NCI-H1092 treated with DMSO at 0.1 percent for 48 hours (cell line): ENCODE data around the gene ACD.

Experiments used
- DNase-seq: peaks from one replicate; lab custom pipeline; 2025; lab: John Stamatoyannopoulos, UW

ACD gene

DNA sequence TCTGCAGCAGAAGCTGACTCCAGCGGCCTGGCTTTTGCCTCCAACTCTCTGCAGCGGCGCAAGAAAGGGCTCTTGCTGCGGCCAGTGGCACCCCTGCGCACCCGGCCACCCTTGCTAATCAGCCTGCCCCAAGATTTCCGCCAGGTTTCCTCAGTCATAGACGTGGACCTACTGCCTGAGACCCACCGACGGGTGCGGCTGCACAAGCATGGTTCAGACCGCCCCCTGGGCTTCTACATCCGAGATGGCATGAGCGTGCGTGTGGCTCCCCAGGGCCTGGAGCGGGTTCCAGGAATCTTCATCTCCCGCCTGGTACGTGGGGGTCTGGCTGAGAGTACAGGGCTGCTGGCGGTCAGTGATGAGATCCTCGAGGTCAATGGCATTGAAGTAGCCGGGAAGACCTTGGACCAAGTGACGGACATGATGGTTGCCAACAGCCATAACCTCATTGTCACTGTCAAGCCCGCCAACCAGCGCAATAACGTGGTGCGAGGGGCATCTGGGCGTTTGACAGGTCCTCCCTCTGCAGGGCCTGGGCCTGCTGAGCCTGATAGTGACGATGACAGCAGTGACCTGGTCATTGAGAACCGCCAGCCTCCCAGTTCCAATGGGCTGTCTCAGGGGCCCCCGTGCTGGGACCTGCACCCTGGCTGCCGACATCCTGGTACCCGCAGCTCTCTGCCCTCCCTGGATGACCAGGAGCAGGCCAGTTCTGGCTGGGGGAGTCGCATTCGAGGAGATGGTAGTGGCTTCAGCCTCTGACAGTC, 2.0 kb upstream of the ACD start:
- DNase-seq: no peak

DNA sequence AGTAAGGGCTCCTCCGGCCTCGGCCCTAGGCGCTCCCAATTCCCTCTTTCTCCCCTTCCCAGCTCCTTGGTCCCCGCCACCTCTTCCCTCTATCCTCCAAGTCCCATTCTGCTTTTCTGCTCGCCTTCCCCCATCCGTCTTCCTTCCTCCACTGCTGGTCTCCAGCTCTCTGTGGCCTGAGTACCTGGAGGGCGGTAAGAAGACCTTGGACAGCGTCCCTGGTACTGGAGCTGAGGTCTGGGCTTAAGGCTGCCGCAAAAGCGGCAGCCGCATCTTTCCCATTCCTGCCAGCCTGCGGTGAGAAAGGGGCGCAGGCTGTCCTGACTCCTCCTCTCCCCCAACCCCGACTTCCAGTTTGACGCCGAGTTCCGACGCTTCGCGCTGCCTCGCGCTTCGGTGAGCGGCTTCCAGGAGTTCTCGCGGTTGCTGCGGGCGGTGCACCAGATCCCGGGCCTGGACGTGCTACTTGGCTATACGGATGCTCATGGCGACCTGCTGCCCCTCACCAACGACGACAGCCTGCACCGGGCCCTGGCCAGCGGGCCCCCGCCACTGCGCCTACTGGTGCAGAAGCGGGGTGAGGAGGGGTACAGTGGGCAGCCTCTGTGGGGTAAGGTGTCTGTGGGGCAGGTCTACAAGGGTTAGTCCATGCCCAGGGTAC, 1.2 kb upstream of the ACD start:
- peak; percentile 38 for DNase-seq

DNA sequence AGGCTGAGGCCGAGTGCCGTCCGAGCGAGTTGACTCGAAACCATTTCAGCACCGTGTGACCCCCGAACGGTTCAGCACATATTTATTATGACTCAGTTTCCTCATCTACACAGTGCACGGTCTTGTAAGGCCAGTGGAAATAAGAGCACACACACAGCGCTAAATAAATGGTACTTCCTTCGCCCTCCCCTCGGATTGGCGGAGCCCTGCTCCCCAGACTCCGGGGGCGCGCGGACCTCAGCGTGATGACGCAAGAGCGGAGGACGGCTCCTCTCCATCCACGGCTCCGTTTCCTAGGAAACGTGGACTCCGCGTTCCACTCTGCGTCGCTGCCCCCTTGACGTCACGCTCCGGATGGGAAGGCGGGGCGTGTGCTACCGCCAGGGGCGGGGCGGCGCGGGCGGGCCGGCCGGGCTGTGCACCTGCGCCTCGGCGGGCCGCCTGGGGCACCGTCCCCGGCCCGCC, 536 bp upstream of the ACD start, which contains the start of gene PARD6A:
Gene PARD6A, plus strand, starts transcription at position 397 of the 465 bp plus-strand sequence. CDS start 79 bp downstream, outside the sequence.
- DNase-seq: peak; percentile 95

DNA sequence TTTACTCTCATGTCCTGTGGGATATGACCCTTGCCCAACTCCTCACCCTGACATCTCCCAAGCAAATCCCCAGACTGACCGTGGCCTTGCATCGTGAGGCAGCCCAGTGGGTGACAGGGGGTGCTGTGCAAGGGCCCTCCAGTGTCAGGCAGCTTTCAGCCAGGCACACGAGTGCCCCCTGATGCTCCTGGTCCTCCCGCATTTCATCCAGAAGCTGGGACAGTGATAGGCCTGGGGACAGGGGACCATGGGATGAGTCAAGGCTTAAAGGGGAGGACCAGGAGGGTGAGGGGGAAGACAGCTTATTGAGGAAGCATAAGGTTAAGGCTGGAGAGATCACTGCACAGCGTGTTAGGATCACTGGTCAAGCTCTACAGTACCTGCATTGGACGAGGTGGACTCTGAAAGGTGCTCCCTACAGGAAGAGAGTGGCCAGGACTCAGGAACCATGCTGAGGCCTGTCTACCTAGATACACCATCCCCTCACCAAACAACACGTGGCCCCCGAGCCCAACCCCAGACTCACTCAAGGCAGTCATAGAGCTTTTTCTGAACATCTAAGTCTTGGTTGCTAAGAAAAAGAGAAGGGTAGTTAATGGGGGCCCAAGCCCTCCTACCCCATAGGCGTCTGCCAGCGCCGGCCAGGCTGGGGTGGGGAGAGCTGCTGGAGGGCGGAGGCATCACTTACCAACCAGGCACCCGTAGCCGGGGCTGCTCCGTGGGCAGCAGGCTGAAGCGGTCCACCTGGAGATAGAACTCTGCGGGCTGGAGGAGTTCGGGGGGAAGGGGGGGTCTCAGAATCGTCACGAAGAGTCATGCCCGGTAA, 998 bp downstream of the ACD start:
- DNase-seq: no peak

DNA sequence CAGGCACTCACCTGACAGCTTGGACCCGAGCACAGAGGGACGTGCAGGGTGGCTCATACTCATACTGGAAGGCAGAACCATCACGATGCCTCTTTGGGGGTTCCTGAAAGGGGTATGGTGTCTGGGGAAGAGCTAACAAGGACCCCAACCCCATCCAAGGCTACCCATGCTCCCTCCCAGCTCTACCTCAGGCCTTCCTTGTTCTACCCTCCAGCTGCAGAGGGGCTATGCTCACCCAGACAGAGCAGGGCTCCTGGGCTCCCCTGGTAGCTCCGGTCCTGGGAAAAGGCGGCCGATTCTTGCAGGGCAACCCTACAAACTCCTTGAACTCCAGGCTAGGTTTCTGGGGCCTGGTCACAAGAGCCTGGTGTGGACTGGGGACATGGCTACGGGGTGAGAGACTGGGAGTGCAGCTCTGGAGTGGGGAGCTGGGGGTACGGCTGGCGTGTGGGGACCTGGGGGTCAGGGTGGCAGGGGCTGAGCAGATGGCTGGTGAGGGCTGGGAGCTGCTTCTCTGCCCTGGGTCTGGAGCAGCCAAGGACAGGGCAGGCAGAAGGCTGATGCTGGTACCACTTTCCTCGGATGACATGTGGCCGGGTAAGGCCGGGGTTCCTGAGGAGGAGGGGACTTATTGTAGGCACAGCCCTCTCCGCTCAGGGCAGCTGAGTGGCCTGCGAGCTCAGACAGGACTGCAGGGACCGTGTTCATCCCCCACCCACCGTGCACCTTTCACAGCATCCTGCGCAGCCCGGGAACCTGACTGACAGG, 2.1 kb downstream of the ACD start:
- DNase-seq: no peak

DNA sequence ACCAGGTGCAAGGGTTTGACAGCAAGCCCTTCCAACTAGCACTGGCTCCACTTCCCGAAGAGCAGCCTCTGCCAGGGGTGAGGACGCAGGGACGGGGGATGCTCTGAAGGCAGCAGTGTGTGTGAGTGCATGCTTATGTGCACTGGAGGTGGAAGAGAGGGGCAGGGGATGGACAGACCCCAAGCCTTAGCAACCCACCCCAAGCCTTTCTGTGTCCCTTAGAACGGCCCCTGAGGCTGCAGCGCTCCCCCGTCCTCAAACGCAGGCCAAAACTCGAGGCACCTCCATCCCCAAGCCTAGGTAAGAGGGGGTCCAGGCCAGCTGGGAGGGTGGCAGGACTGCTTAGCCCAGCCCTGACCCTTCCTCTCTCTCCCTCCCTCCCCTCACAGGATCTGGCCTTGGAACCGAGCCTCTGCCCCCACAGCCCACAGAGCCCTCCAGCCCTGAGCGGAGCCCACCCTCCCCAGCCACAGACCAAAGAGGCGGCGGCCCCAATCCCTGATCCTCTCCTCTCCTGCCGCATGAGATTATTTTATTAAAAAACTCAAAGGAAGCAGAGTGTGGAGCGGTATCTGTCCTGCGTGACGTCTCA, 2.9 kb downstream of the ACD start:
- no peak for DNase-seq

DNA sequence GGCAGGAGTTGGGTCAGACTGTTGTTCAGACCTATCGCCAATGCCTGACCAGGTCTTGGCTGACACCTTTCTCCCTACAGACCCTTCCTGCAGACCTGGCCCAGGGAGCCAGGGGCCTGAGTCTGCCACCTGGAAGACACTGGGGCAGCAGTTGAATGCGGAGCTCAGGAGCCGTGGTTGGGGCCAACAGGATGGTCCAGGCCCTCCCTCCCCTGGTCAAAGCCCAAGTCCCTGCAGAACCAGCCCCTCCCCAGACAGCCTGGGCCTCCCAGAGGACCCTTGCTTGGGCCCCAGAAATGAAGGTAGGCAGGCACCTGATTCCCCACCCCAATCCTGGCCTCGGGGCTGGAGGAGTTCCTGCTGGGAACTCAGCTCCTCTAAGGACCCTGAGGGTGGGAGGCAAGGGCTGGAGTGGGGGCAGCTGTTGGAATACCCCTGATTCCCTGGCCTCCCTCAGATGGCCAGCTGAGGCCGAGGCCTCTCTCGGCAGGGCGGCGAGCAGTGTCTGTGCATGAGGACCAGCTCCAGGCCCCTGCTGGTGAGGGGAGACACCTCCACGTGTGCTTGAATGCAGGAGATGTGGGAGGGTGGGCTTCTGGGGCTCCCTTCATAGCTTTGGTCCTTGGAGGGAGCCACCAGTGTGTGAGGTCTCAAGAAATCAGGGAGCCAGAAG, 3.6 kb downstream of the ACD start:
- no peak for DNase-seq

DNA sequence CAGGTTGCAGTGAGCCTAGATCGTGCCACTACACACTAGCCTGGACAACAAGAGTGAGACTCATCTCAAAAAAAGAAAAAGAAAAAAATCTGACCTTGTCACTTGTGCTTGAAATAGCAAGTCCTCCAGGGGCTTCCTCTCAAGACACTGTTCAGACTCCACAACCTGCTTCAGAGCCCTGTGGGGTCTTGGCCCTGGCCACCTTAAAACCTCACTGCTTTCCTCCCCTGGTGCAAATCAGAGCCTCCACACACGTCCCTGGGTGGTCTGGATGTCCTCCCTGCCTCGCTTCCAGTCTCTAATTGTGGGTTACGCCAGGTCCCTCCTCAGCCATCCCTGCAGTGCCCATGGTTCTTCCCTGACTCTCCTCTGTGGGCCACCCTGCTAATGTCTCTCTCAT, 4.7 kb downstream of the ACD start:
- DNase-seq: no peak

DNA sequence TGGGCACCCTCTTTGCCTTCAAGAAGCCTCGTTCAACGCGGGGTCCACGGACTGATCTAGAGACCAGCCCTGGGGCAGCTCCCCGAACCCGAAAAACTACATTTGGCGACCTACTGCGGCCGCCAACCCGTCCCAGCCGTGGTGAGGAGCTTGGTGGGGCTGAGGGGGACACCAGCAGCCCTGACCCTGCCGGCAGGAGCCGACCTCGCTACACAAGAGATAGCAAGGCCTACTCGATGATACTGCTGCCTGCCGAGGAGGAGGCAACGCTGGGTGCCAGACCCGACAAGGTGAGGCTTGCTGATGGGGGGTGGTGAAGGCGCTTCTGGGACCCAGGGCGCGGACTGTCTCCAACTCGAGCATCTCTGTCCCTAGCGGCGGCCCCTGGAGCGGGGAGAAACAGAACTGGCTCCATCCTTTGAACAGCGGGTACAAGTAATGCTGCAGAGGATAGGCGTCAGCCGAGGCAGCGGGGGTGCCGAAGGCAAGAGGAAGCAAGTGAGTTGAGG, 5.6 kb downstream of the ACD start:
- no peak for DNase-seq

DNA sequence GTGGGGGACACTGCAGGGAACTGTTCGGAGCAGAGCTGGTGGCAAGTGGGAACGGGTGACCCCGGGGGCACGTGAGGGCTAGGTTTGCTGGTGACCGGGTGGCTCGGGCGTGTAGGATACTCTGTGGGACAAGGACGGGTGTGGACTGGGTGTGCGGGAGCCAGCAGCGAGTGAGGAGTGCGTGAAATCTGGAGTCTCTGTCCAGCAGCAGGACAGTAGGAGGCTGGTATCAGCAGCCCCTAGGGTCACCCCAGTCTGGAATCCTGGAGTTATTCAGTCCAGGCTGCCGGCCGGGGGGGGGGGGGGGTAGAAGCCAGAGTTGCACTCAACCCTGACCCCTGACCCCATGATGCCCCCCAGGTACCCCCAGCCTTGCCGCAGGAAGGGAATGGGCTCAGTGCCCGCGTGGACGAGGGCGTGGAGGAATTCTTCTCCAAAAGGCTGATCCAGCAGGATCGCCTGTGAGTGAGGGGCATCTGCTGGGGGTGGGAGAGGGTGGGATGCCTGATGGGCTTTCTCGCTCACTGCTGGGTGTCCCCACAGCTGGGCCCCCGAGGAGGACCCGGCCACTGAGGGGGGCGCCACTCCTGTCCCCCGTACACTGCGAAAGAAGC, 6.2 kb downstream of the ACD start:
- DNase-seq: no peak

DNA sequence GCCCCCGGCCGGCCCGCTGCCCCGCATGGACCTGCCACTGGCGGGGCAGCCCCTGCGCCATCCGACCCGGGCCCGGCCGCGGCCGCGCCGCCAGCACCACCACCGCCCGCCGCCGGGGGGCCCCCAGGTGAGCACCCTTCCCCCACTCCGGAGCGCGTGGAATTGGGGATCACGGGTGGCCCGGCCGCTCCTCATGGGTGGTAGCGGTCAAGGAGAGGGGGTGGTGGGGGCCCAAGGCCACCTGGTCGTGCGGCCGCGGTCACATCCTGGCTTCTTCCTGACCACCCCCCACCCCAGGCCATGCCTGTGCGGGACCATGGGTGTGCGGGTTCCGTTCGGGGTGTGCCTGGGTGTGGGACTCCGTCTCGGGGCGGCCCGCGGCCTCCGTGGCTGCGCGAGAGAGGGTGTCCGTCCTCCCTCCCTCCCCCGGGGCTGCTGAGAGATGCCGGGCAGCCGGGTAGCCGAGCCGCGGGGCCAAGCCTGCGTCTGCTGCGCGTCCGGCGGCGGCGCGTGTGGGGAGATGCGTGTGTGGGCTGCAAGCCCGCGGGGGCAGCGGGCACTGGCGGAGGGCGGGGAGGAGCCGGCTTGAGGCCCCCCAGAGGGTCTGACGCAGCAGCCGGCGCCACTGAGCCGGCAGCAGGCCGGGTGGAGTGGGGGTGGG, 6.8 kb downstream of the ACD start:
- no peak for DNase-seq

DNA sequence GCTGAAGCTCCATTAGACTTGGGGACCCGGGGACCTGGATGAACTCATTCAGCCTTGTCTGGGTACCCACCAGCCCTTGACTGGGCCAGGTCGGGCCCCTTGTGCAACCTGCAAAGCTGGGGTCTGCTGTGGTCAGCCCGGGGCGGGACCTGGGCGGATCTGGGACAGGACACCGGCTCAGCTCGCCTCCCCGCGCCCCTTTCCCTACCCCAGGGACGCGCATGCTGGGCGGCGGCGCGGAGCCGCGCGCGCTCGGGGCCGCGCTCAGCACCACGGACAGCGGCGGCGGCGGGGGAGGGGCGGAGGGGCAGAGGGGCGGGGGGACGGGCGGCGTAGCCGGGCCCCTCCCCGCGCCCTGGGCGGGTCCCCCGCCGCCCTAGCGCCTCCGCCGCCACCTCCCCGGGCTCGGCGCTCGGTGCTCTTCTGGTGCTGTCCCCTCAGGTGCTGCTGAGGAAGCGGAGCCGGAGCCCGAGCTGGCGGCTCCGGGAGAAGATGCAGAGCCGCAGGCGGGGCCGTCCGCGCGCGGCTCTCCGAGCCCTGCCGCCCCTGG, 7.4 kb downstream of the ACD start:
- peak; percentile 14 for DNase-seq

DNA sequence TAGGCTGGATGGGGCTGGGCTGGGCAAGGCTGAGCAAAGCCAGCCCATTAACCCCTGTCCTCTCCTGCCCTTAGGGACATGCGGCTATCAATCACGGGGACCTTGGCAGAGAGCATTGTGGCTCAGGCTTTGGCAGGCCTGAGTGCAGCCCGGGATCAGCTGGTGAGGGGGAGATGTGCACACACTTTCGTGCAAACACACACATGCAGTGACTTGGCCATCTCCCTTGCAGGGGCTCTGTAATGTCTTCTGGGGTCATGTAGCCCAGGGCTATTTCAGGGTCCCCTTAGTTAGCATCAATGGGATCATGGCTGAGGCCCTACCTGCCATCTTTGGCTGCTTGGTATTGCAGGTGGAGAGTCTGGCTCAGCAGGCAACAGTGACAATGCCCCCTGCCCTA, 8.2 kb downstream of the ACD start:
- no peak for DNase-seq

DNA sequence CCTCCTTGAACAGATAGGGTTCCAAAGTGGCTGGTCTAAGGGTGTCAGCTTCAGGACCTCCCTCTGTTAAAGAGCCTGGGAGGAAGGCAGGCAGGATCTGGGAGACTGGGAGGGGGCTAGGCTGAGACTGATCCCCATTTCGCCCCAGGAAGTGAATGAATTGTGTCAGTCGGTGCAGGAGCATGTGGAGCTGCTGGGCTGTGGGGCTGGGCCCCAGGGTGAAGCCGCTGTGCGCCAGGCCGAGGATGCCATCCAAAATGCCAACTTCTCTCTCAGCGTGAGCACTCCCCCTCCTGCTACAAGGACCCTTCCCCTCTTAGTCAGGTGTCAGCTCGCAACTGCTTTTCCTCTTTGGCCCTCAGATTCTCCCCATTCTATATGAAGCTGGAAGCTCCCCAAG, 9.0 kb downstream of the ACD start:
- no peak for DNase-seq

DNA sequence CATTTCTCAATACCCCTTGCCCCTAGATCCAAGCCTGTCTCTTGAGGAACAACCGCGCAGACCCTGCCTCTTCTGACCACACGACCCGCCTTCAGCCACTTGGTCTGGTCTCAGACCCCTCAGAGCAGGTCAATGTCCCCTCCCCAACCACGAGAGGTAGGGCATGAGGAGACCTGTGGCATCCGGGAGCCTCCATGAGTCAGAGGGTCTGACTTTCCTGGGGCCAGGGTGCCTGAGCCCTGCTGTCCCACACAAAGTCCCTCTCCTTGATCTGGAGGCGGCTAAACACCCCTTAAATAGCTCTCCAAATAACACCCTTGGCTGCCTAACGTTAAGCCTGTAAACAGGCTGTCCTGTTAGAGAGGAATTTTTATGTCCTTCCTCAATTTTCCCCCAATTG, 10.0 kb downstream of the ACD start:
- DNase-seq: no peak

DNA sequence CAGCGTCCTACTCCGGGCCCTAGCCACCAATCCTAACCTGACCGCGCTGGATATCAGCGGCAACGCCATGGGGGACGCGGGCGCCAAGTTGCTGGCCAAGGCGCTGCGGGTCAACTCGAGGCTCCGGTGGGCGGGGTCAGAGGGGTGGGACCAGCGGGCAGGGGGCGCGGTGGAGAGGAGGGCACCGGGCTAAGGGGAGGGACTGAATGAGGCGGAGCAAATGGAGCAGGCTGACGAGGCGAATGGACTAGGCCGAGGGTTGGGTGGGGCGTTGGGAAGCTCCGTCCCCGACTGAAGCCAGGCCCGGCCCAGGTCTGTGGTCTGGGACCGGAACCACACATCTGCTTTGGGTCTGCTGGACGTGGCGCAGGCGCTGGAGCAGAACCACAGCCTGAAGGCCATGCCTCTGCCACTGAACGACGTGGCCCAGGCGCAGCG, 10.5 kb downstream of the ACD start:
- DNase-seq: no peak

DNA sequence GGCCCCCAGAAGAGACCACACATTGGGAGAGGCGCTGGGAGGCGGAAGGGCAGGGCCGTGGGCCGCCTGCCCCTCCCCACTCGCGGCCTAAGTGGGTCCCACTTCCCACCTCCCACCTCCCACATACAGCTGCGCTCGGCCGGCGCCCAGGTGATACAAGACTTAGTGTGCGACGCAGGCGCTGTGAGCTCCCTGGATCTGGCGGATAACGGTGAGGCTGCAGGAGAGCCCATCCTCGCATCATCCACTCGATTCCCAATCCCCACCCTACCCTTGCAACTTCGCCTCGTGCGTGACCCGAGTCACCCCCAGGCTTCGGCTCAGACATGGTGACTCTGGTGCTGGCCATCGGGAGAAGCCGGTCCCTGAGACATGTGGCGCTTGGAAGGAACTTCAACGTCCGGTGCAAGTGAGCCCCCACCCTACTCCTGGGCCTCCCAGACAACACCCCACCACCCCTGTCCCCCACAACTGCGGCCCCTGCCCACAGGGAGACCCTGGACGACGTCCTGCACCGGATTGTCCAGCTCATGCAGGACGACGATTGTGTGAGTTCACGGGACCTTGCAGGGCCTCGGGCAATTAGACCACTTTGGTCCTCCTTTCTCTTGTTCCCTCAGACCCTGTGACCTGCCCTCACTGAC, 11.2 kb downstream of the ACD start:
- no peak for DNase-seq

DNA sequence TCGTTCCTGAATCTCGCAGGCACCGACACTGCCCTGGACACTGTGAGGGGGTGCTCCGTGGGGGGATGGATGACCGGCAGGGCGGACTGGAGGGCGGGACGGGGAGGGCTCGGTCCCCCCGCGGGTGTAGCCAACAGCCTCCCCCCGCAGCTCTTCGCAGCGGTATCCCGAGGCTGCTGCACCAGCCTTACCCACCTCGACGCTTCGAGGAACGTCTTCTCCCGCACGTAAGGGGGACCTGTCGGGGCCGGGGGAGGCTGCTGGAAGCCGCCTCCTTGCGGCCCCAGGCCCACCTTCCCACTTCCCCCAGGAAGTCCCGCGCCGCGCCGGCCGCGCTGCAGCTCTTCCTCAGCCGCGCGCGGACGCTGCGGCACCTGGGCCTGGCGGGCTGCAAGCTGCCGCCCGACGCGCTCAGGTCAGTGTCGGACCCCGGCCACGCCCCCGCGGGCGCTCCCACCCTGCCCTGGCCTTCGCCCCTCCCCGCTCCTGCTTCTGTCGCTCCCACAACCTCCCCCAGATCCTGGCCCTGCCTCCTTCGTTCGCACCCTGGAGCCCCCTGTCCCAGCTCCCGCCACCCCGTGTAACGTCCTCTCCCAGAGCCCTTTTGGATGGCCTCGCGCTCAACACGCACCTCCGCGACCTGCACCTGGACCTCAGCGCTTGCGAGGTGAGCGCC, 11.8 kb downstream of the ACD start:
- DNase-seq: no peak
